ENCODE data around the gene TERF2IP. TPM values are rescaled to one million over a fixed set of nuclear protein-coding genes. Genes with fewer than 3 reads are reported as not detected.

The TERF2IP gene
- total RNA-seq, 2 experiments from 2014 or later, result 68.8 to 73.5 TPM

- Mint-ChIP-seq H3K9me3 (no peaks in the 10 kb centered on the region), H3K36me3 (peaks cover 14% of the 10 kb centered on the region), H3K27ac (no peak overlapping the region), H3K27me3 (no peaks in the 10 kb centered on the region), H3K4me1 (no peaks in the 10 kb centered on the region), H3K4me3 (no peak overlapping the region)
- DNase-seq, result no peak
These were observed 13.2 kb downstream of the TERF2IP start for GRCh38 chr16:75660726-75661302.

GRCh38 chr16:75667503-75667902, 19.9 kb downstream of the TERF2IP start:
- H3K4me3 Mint-ChIP-seq, result no peak overlapping the region
- H3K36me3 Mint-ChIP-seq, result no peaks in the 10 kb centered on the region
- H3K27ac Mint-ChIP-seq, result no peak overlapping the region
- no peak for DNase-seq
- no peaks in the 10 kb centered on the region for H3K27me3 Mint-ChIP-seq
- H3K9me3 Mint-ChIP-seq, result no peaks in the 10 kb centered on the region
- H3K4me1 Mint-ChIP-seq, result no peaks in the 10 kb centered on the region

GRCh38 chr16:75676909-75677308, 29.3 kb downstream of the TERF2IP start, which contains the start of gene CPHXL2:
Gene CPHXL2 (minus strand): TSS chr16:75677009. CDS start chr16:75676999, 10 bp downstream.
- Mint-ChIP-seq H3K4me3 (no peak within 1 kb of the TSS), H3K36me3 (no peaks in the 10 kb centered on the region), H3K4me1 (no peaks in the 10 kb centered on the region), H3K27me3 (no peaks in the 10 kb centered on the region), H3K27ac (no peak within 1 kb of the TSS), H3K9me3 (no peaks in the 10 kb centered on the region)
- DNase-seq, result no peak

GRCh38 chr16:75679366-75679765, 31.8 kb downstream of the TERF2IP start:
- no peak for DNase-seq
- Mint-ChIP-seq H3K4me1 (no peaks in the 10 kb centered on the region), H3K4me3 (no peak overlapping the region), H3K27me3 (no peaks in the 10 kb centered on the region), H3K36me3 (no peaks in the 10 kb centered on the region), H3K9me3 (no peaks in the 10 kb centered on the region), H3K27ac (no peak overlapping the region)

- no peaks in the 10 kb centered on the region for H3K4me1 Mint-ChIP-seq
These were observed 34.7 kb downstream of the TERF2IP start for GRCh38 chr16:75682308-75682707.

GRCh38 chr16:75687361-75687760, 39.8 kb downstream of the TERF2IP start:
- Mint-ChIP-seq H3K4me1 (no peaks in the 10 kb centered on the region), H3K27me3 (peaks cover 3% of the 10 kb centered on the region), H3K36me3 (no peaks in the 10 kb centered on the region), H3K9me3 (peaks cover 1% of the 10 kb centered on the region), H3K4me3 (no peak overlapping the region), H3K27ac (no peak overlapping the region)
- DNase-seq, result no peak

More at GRCh38 chr16:75682308-75682707, 34.7 kb downstream of the TERF2IP start:
- no peaks in the 10 kb centered on the region for H3K27me3 Mint-ChIP-seq
- no peaks in the 10 kb centered on the region for H3K9me3 Mint-ChIP-seq
- H3K36me3 Mint-ChIP-seq, result no peaks in the 10 kb centered on the region
- no peak overlapping the region for H3K27ac Mint-ChIP-seq
- no peak overlapping the region for H3K4me3 Mint-ChIP-seq
- no peak for DNase-seq

- Mint-ChIP-seq H3K27ac (no peak overlapping the region), H3K4me1 (no peaks in the 10 kb centered on the region), H3K4me3 (no peak overlapping the region), H3K36me3 (no peaks in the 10 kb centered on the region), H3K27me3 (no peaks in the 10 kb centered on the region), H3K9me3 (no peaks in the 10 kb centered on the region)
- no peak for DNase-seq
These were observed 48.1 kb downstream of the TERF2IP start for GRCh38 chr16:75695708-75696107.

GRCh38 chr16:75697571-75697970, 50.0 kb downstream of the TERF2IP start:
- Mint-ChIP-seq H3K27ac (no peak overlapping the region), H3K36me3 (no peaks in the 10 kb centered on the region), H3K27me3 (no peaks in the 10 kb centered on the region), H3K4me1 (no peaks in the 10 kb centered on the region), H3K9me3 (no peaks in the 10 kb centered on the region), H3K4me3 (no peak overlapping the region)
- no peak for DNase-seq

GRCh38 chr16:75701361-75701760, 53.8 kb downstream of the TERF2IP start, which contains the start of gene DUXB:
Gene DUXB (minus strand): TSS chr16:75701461. CDS start chr16:75701418, 43 bp downstream.
- Mint-ChIP-seq H3K27ac (no peak within 1 kb of the TSS), H3K4me3 (no peak within 1 kb of the TSS), H3K4me1 (no peaks in the 10 kb centered on the region)

GRCh38 chr16:75702242-75702641, 54.7 kb downstream of the TERF2IP start:
- Mint-ChIP-seq H3K4me1 (no peaks in the 10 kb centered on the region), H3K27ac (no peak overlapping the region)

More at GRCh38 chr16:75701361-75701760, 53.8 kb downstream of the TERF2IP start, which contains the start of gene DUXB:
- Mint-ChIP-seq H3K27me3 (no peaks in the 10 kb centered on the region), H3K9me3 (no peaks in the 10 kb centered on the region), H3K36me3 (no peaks in the 10 kb centered on the region)
- no peak for DNase-seq

GRCh38 chr16:75703306-75703705, 55.7 kb downstream of the TERF2IP start:
- H3K9me3 Mint-ChIP-seq, result no peaks in the 10 kb centered on the region
- no peaks in the 10 kb centered on the region for H3K36me3 Mint-ChIP-seq
- no peak for DNase-seq
- H3K27me3 Mint-ChIP-seq, result peaks cover 3% of the 10 kb centered on the region
- no peaks in the 10 kb centered on the region for H3K4me1 Mint-ChIP-seq
- no peak overlapping the region for H3K27ac Mint-ChIP-seq
- no peak overlapping the region for H3K4me3 Mint-ChIP-seq

More at GRCh38 chr16:75702242-75702641, 54.7 kb downstream of the TERF2IP start:
- no peaks in the 10 kb centered on the region for H3K9me3 Mint-ChIP-seq
- peaks cover 1% of the 10 kb centered on the region for H3K27me3 Mint-ChIP-seq
- H3K4me3 Mint-ChIP-seq, result no peak overlapping the region
- DNase-seq, result no peak
- H3K36me3 Mint-ChIP-seq, result no peaks in the 10 kb centered on the region

Other genes with a start within 250 kb of the TERF2IP start
- gene CFDP1, start 214.3 kb upstream of the TERF2IP start, total RNA-seq, result 10 to 100 TPM; 35.8 to 36.8 TPM
- 10 to 100 TPM; 32.2 to 37.6 TPM for gene TMEM170A, start 183.1 kb upstream of the TERF2IP start, total RNA-seq
- gene CHST6, start 152.3 kb upstream of the TERF2IP start, total RNA-seq, result under 1 TPM in 1 of 2 experiments, not detected in 1; 0.06 TPM
- not detected for gene CHST5, start 111.7 kb upstream of the TERF2IP start, total RNA-seq
- 1 to 10 TPM; 4.0 to 4.4 TPM for gene TMEM231, start 91.5 kb upstream of the TERF2IP start, total RNA-seq
- 10 to 100 TPM; 47.6 TPM for gene GABARAPL2, start 81.4 kb upstream of the TERF2IP start, total RNA-seq
- 10 to 100 TPM; 56.7 to 58.7 TPM for gene ADAT1, start 24.5 kb upstream of the TERF2IP start, total RNA-seq
- 100 to 1,000 TPM; 347 to 366 TPM for gene KARS1, start 108 bp upstream of the TERF2IP start, total RNA-seq
- not detected for gene CPHXL2, start 29.2 kb downstream of the TERF2IP start, total RNA-seq
- gene DUXB, start 53.7 kb downstream of the TERF2IP start, total RNA-seq, result not detected
- gene CPHXL, start 78.7 kb downstream of the TERF2IP start, total RNA-seq, result not detected